ENCODE measurements around the gene ZNF207.
"Not testable (repeated sequence)": the region's sequence is repeated elsewhere in the genome, so short reads cannot be mapped to it uniquely, and the experiment has no call there.

The ZNF207 gene

DNA sequence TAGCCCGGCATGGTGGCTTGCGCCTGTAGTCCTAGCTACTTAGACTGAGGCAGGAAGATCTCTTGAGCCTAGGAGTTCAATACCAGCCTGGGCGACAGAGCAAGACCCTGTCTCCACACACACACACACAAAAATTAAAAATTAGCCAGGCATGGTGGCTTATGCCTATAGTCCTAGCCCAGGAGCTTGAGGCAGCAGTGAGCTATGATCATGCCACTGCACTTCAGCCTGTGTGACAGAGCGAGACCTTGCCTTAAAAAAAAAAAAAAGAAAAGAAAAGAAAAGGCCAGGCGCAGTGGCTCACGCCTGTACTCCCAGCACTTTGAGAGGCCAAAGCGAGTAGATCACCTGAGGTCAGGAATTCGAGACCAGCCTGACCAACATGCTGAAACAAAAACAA is 31.9 kb upstream of the ZNF207 start:
- POLR2A ChIA-PET: no interaction called here
- TF ChIP-seq ARNT (IDR thresholded peaks at IDR 0.05) (no peak), ELF4 (IDR thresholded peaks at IDR 0.05) (no peak), L3MBTL2 (conservative IDR thresholded peaks at IDR 0.05) (no peak), BHLHE40 (IDR thresholded peaks at IDR 0.05; ENCODE audit: borderline replicate concordance) (no peak), LEF1 (IDR thresholded peaks at IDR 0.05; ENCODE audit: borderline replicate concordance) (no peak), SP1 (IDR thresholded peaks at IDR 0.05) (no peak), CTBP1 (IDR thresholded peaks at IDR 0.05; ENCODE audit: borderline replicate concordance) (no peak), FOXA1 (IDR thresholded peaks at IDR 0.05) (no peak), ZNF384 (IDR thresholded peaks at IDR 0.05) (no peak)
- CTCF ChIA-PET: interaction anchor here (1.4 to 2.8 kb wide), 3 partner anchors 19 to 65 kb away, joined by 4 to 14 read pairs (median 7); no protein-coding TSS in a partner anchor
- DNase-seq (ENCODE audit: extremely low spot score): no peak

DNA sequence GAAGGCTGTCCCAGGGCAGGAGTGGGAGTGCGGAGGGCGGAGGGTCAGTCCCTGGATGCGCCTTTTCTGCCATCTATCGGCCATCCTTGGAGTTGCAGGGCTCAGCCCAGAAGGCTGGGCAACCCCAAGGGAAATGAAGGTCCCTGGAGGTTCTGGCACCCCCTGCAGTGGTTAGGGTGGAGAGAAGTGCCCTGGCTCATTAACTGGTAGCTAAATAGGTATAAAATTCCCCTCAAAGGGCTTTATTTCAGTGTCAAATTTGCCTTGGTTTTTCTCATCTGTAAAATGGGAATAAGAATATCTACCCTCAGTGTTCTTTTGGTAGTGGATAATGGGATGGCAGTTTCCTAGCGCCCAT is 30.4 kb upstream of the ZNF207 start:
- peak; percentile 80 for DNase-seq (ENCODE audit: extremely low spot score)
- TF ChIP-seq FOXK2 (IDR thresholded peaks at IDR 0.05) (no peak), ELF4 (IDR thresholded peaks at IDR 0.05) (no peak), TARDBP (IDR thresholded peaks at IDR 0.05) (no peak), NFRKB (IDR thresholded peaks at IDR 0.05) (no peak), ZNF384 (IDR thresholded peaks at IDR 0.05) (no peak), SUZ12 (IDR thresholded peaks at IDR 0.05) (no peak), CTBP1 (IDR thresholded peaks at IDR 0.05; ENCODE audit: borderline replicate concordance) (no peak), FOXA1 (IDR thresholded peaks at IDR 0.05) (no peak), FOXM1 (IDR thresholded peaks at IDR 0.05; ENCODE audit: borderline replicate concordance) (no peak), SP1 (IDR thresholded peaks at IDR 0.05) (no peak), LEF1 (IDR thresholded peaks at IDR 0.05; ENCODE audit: borderline replicate concordance) (no peak), BHLHE40 (IDR thresholded peaks at IDR 0.05; ENCODE audit: borderline replicate concordance) (no peak), ARNT (IDR thresholded peaks at IDR 0.05) (no peak), L3MBTL2 (conservative IDR thresholded peaks at IDR 0.05) (no peak), HDGF (IDR thresholded peaks at IDR 0.05; ENCODE audit: borderline replicate concordance) (no peak)
- TF ChIP-seq, protein P1, sequence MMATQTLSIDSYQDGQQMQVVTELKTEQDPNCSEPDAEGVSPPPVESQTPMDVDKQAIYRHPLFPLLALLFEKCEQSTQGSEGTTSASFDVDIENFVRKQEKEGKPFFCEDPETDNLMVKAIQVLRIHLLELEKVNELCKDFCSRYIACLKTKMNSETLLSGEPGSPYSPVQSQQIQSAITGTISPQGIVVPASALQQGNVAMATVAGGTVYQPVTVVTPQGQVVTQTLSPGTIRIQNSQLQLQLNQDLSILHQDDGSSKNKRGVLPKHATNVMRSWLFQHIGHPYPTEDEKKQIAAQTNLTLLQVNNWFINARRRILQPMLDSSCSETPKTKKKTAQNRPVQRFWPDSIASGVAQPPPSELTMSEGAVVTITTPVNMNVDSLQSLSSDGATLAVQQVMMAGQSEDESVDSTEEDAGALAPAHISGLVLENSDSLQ (IDR thresholded peaks at IDR 0.05): no peak
- ChIA-PET POLR2A (interaction anchor here (1.9 kb wide), 1 partner anchor 23 kb away, joined by 5 read pairs; the partner anchor contains the start of gene C17orf75), CTCF (interaction anchor here (0.6 to 1.8 kb wide), 4 partner anchors 16 to 68 kb away, joined by 3 to 7 read pairs (median 4); no protein-coding TSS in a partner anchor)

- not testable (repeated sequence) for DNase-seq (ENCODE audit: extremely low spot score)
- CTCF ChIA-PET: interaction anchor here (0.6 to 0.7 kb wide), 3 partner anchors 15 to 69 kb away, joined by 3 to 5 read pairs (median 3); no protein-coding TSS in a partner anchor
- POLR2A ChIA-PET: interaction anchor here (1.9 kb wide), 1 partner anchor 22 kb away, joined by 5 read pairs; the partner anchor contains the start of gene C17orf75
Measured at GRCh38 chr17:32320080-32320479, 29.9 kb upstream of the ZNF207 start.

DNA sequence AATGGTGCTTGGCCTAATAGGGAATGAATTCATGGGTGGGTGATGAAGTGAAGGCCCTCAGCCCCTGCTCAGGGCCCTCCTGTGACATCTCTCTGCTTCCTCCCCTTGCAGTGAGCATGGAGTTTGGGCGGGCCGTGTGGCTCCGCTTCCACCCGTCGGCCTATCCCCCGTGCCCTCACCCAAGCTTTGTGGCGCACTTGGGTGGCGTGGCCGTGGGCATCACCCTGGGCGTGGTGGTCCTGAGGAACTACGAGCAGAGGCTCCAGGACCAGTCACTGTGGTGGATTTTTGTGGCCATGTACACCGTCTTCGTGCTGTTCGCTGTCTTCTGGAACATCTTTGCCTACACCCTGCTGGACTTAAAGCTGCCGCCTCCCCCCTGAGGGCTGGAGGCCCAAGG is 29.1 kb upstream of the ZNF207 start:
- no peak for DNase-seq (ENCODE audit: extremely low spot score)
- POLR2A ChIA-PET: interaction anchor here (1.9 kb wide), 1 partner anchor 21 kb away, joined by 5 read pairs; the partner anchor contains the start of gene C17orf75
- TF ChIP-seq LEF1 (IDR thresholded peaks at IDR 0.05; ENCODE audit: borderline replicate concordance) (no peak), ARNT (IDR thresholded peaks at IDR 0.05) (no peak), TARDBP (IDR thresholded peaks at IDR 0.05) (no peak), SP1 (IDR thresholded peaks at IDR 0.05) (no peak), ZNF384 (IDR thresholded peaks at IDR 0.05) (no peak), NFRKB (IDR thresholded peaks at IDR 0.05) (no peak), L3MBTL2 (conservative IDR thresholded peaks at IDR 0.05) (no peak), SUZ12 (IDR thresholded peaks at IDR 0.05) (no peak), FOXM1 (IDR thresholded peaks at IDR 0.05; ENCODE audit: borderline replicate concordance) (no peak), FOXA1 (IDR thresholded peaks at IDR 0.05) (no peak), FOXK2 (IDR thresholded peaks at IDR 0.05) (no peak), ELF4 (IDR thresholded peaks at IDR 0.05) (no peak), BHLHE40 (IDR thresholded peaks at IDR 0.05; ENCODE audit: borderline replicate concordance) (no peak), HDGF (IDR thresholded peaks at IDR 0.05; ENCODE audit: borderline replicate concordance) (no peak)
- TF ChIP-seq, protein P1 (IDR thresholded peaks at IDR 0.05): no peak
- CTCF ChIA-PET: interaction anchor here (1.4 kb wide), 1 partner anchor 68 kb away, joined by 4 read pairs; no protein-coding TSS in a partner anchor

DNA sequence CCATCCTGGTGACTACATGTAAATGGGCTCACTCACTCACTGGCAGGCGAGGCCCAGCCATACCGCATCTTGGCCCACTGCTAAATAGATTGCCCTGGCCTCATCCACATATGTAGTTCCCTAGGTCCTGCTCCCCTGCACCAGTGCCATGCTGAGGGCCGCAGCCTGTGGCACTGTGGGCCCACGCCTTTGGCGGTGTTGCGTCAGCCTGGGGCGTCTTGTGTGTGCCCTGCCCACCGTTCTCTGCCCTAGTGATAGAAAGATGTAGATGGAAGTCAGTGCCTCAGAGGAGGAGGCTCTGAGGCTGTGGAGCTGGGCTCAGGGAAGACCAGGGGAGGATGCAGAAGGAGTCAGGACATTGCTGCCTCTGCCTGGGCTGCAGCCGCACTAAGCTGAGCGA is 26.9 kb upstream of the ZNF207 start:
- ChIA-PET CTCF (no interaction called here), POLR2A (no interaction called here)
- no peak for DNase-seq (ENCODE audit: extremely low spot score)
- TF ChIP-seq LEF1 (IDR thresholded peaks at IDR 0.05; ENCODE audit: borderline replicate concordance): no peak
- no peak for TF ChIP-seq BHLHE40 (IDR thresholded peaks at IDR 0.05; ENCODE audit: borderline replicate concordance)

DNA sequence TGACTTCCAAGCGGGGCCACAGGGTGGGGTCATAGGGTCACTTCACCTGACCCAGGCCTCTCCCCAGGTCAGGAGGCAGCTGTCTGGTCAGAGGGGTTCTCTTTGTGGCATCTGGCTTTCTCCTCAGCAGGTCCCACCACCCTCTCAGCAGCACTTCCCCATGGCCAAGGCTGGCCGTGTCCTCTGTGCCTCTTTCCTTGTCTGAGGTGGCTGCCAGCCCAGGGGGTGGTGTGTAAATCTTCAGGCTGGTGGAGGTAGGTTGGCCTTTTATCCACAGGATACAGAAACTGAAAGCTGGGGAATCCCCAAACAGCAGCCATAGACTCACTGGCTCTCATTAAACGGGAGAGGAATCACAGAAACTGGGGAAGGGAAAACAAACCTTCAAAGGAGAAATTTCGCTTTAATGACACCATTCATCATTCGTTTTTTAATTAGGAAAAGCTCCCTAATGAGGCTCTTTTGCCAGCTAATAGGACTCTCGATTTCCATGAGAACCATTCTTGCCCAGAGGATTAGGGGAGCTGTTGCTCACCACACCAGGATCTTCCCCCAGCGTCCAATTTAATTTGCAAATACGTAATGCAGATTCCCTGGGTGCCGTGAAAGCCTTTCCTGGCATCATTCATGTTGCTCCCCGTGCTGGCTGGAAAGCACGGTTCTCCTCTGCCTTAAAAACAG is 26.0 kb upstream of the ZNF207 start:
- POLR2A ChIA-PET: no interaction called here
- no peak for DNase-seq (ENCODE audit: extremely low spot score)

More for the DNA sequence above, 26.0 kb upstream of the ZNF207 start:
- CTCF ChIA-PET: no interaction called here
- TF ChIP-seq FOXK2 (IDR thresholded peaks at IDR 0.05) (no peak), NFRKB (IDR thresholded peaks at IDR 0.05) (no peak), L3MBTL2 (conservative IDR thresholded peaks at IDR 0.05) (no peak), FOXM1 (IDR thresholded peaks at IDR 0.05; ENCODE audit: borderline replicate concordance) (no peak), CTBP1 (IDR thresholded peaks at IDR 0.05; ENCODE audit: borderline replicate concordance) (no peak), ARNT (IDR thresholded peaks at IDR 0.05) (no peak), HDGF (IDR thresholded peaks at IDR 0.05; ENCODE audit: borderline replicate concordance) (no peak), BHLHE40 (IDR thresholded peaks at IDR 0.05; ENCODE audit: borderline replicate concordance) (no peak), ZNF384 (IDR thresholded peaks at IDR 0.05) (no peak), FOXA1 (IDR thresholded peaks at IDR 0.05) (no peak), TARDBP (IDR thresholded peaks at IDR 0.05) (no peak), LEF1 (IDR thresholded peaks at IDR 0.05; ENCODE audit: borderline replicate concordance) (no peak), ELF4 (IDR thresholded peaks at IDR 0.05) (no peak), SUZ12 (IDR thresholded peaks at IDR 0.05) (no peak), SP1 (IDR thresholded peaks at IDR 0.05) (no peak)
- TF ChIP-seq, protein P1 (IDR thresholded peaks at IDR 0.05): no peak

Data from HEK293T (cell line).